ENCODE results near the gene MAP3K13. TPM values are rescaled to one million over a fixed set of nuclear protein-coding genes. Genes with fewer than 3 reads are reported as not detected.

Gene MAP3K13
- total and polyA plus RNA-seq, 9 donors: 14.5 to 40.5 (median 28.0) TPM

DNA sequence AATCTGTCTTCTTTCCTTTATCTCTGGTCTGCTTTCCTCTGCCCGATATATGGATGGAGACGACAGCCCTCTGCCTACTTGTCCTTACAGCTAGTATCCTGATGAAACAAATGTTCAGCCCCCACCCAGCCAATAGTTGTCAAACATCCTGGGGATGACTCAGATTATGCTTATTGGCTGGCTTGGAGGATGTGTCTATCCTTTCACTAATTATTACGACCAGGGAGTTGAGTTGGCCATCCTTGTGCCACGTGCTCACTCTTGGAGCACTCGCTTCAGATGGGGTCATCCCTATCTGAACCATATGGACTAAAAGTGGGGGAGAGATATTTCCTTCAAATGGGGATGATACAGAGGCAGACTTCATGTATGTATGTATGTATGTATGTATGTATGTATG lies 6.4 kb upstream of the MAP3K13 start:
- no peak for DNase-seq

DNA sequence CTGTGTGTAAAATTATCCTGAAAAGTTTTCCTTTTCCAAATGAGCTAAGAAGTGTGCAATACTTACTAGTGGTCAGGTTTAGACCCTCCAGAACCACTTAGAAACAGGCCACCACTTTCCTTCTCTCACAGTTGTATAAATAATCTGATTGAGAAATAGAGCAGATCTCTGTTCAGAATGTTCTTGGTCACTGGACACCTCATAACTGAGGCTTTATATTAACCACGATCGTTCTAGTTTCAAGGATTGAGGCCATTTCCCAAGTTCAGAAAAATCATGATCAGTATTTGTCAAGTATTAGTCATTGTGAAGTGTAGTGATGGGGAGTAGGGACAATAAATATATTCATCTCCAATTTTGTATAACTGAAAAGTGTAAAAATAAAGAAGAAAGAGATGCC lies 1.0 kb upstream of the MAP3K13 start:
- no peak for DNase-seq
- no peaks in the 10 kb centered on the region for H3K9me3 ChIP-seq
- H3K27ac ChIP-seq: no peak overlapping the region
- no peaks in the 10 kb centered on the region for H3K4me1 ChIP-seq (ENCODE audit: insufficient read depth)
- intact Hi-C loops (cut with DNase I): no loop called here
- no peaks in the 10 kb centered on the region for H3K36me3 ChIP-seq
- no peak overlapping the region for H3K4me3 ChIP-seq
- 85 to 92% (median 87%) methylated on average over 2 of the region's 2 CpGs for WGBS, 3 donors
- TF ChIP-seq POLR2A (IDR thresholded peaks at IDR 0.05) (no peak), EP300 (IDR thresholded peaks at IDR 0.05) (no peak)
- TF ChIP-seq, protein P1, sequence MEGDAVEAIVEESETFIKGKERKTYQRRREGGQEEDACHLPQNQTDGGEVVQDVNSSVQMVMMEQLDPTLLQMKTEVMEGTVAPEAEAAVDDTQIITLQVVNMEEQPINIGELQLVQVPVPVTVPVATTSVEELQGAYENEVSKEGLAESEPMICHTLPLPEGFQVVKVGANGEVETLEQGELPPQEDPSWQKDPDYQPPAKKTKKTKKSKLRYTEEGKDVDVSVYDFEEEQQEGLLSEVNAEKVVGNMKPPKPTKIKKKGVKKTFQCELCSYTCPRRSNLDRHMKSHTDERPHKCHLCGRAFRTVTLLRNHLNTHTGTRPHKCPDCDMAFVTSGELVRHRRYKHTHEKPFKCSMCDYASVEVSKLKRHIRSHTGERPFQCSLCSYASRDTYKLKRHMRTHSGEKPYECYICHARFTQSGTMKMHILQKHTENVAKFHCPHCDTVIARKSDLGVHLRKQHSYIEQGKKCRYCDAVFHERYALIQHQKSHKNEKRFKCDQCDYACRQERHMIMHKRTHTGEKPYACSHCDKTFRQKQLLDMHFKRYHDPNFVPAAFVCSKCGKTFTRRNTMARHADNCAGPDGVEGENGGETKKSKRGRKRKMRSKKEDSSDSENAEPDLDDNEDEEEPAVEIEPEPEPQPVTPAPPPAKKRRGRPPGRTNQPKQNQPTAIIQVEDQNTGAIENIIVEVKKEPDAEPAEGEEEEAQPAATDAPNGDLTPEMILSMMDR (IDR thresholded peaks at IDR 0.05): no peak
- no peaks in the 10 kb centered on the region for H3K27me3 ChIP-seq

More for the DNA sequence above, 6.4 kb upstream of the MAP3K13 start:
- Histone ChIP-seq H3K27me3 (no peaks in the 10 kb centered on the region), H3K4me3 (no peak overlapping the region), H3K27ac (no peak overlapping the region), H3K4me1 (ENCODE audit: insufficient read depth) (no peaks in the 10 kb centered on the region), H3K9me3 (no peaks in the 10 kb centered on the region), H3K36me3 (no peaks in the 10 kb centered on the region)
- intact Hi-C loops (cut with DNase I): no loop called here
- WGBS, 3 donors: 87 to 93% (median 91%) methylated on average over 5 of the region's 5 CpGs
- TF ChIP-seq EP300 (IDR thresholded peaks at IDR 0.05) (no peak), POLR2A (IDR thresholded peaks at IDR 0.05) (no peak)
- TF ChIP-seq, protein P1 (IDR thresholded peaks at IDR 0.05): no peak

DNA sequence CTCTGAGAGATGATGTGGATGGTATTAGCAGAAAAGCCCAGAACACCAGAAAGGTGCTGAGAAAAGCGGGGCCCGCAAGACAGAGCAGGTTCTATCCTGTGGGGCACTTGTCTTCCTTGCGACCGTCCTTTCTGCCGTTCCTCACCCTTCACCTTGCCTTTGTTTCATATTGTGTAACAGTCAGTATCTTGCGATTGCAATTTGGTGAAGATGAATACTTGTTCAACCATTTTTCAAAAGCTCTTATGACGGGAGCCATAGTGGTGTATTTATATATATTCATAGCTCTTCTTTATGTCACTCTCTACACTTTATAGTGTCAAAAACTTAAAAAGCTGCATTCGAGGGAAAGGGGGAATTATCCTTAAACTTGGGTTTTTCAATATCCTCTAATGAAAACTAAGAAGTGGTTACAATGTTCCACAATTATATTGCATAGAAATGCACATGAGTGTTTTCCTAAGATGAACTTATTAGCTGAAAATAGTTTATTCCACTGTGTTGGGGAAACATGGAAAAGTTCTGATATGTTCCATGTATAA lies 797 bp downstream of the MAP3K13 start:
- H3K27me3 ChIP-seq: no peaks in the 10 kb centered on the region
- no peaks in the 10 kb centered on the region for H3K36me3 ChIP-seq
- no peaks in the 10 kb centered on the region for H3K9me3 ChIP-seq
- no peaks in the 10 kb centered on the region for H3K4me1 ChIP-seq (ENCODE audit: insufficient read depth)
- intact Hi-C loops (cut with DNase I): no loop called here
- no peak for DNase-seq
- 2 to 11% (median 4%) methylated on average over 8 of the region's 8 CpGs for WGBS, 3 donors
- TF ChIP-seq POLR2A (IDR thresholded peaks at IDR 0.05): no peak
- TF ChIP-seq EP300 (IDR thresholded peaks at IDR 0.05): no peak
- TF ChIP-seq, protein P1 (IDR thresholded peaks at IDR 0.05): no peak
- H3K4me3 ChIP-seq: peak overlapping the region; percentile 47
- peak overlapping the region in 1 of 2 donors; percentile 52 for H3K27ac ChIP-seq

DNA sequence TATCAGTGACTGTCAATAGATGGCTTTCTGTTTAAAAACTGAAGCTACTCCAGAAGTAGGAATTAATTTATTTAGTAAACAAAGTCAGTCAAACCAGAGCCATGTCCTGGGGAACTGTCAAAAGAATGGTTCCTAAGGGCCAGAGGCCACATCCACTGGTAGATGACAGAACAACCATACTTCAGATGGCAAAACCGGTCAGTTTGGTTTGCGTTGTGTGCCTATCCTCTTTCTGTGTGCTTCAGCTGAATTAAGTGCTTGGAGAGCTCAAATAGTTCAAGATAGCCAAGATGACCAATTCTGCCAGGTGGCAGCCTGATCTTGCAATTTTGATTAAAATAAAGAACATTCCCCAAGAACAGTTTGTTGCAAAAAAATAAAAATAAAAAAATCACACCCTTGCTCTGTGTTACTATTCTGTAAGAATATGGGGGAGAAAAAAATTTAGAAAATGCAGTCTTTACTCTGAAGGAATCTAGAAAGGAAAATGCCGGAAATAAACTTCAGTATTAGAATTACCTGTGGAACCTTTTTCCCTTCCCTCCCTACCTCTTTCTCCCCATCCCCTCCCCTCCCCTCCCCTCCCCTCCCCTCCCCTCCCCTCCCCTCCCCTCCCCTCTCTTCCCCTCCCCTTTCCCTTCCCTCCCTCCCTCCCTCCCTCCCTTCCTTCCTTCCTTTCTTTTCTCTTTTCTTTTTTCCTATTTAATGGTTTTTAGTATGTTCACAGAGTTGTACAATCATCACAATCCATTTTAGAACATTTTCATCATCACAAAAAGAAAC lies 2.5 kb downstream of the MAP3K13 start:
- Histone ChIP-seq H3K4me3 (no peak overlapping the region), H3K36me3 (no peaks in the 10 kb centered on the region), H3K9me3 (no peaks in the 10 kb centered on the region), H3K27me3 (no peaks in the 10 kb centered on the region), H3K27ac (no peak overlapping the region), H3K4me1 (ENCODE audit: insufficient read depth) (no peaks in the 10 kb centered on the region)
- TF ChIP-seq EP300 (IDR thresholded peaks at IDR 0.05) (no peak), POLR2A (IDR thresholded peaks at IDR 0.05) (no peak)
- TF ChIP-seq, protein P1 (IDR thresholded peaks at IDR 0.05): no peak
- WGBS, 3 donors: 60 to 76% (median 73%) methylated on average over 3 of the region's 3 CpGs
- no peak for DNase-seq
- intact Hi-C loops (cut with DNase I): no loop called here

All from ovary (tissue), 9 donors.